GM21825 (cell line): ENCODE data around the gene NT5C.
A peak's percentile ranks its signal among the peaks of the same experiment; 100 is the strongest.
"Not testable (repeated sequence)": the region's sequence is repeated elsewhere in the genome, so short reads cannot be mapped to it uniquely, and the experiment has no call there.

ENCODE experiments used
- ATAC-seq: cut with Tn5 transposase; IDR thresholded peaks from one replicate; pipeline ENCODE4 v1.9.1; 2021; ENCODE audit warnings: mild to moderate bottlenecking, moderate library complexity; ENCODE audit not compliant: unreplicated experiment

The NT5C gene

DNA sequence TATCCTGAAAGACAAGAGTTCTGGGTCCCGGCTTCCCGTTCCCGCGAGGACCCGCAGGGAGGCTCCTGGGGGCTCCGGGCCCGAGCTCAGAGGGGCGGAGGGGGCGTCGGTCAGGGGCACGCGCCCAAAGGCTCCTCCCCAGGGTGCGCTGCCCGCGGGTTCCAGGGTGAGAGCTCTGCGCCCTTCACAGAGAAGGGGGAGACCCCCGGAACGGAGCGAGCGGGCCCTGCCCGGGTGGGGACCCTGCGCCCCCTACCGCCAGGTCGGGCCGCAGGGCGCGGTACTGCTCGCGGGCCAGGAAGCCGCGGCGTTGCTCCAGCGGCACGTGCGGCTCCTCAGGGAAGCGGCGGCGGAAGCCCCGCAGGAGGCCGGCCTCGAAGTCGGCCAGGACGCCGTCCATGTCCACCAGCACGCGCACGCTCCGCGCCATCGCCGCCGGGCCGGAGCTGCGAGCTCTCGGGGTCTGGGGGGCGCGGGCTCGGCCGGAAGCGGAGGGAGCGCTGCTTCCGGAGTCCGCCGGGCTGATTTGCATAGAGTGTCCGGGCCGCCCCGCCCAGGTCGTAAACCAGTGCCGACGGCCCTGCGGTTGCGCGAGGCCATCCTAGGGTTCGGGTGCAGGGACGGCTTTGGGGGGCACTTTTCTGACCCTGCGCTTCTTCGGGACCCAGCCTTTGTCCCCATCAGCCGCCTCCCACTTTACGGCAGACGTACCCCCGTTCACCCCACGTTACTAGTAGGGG lies at the start of gene NT5C:
Gene NT5C, minus strand, starts transcription at position 465 of the 740 bp plus-strand sequence. Its CDS starts 35 bp downstream, at position 430.
- ATAC-seq = peak; percentile 71

GRCh38 chr17:75181110-75181509 lies 49.6 kb upstream of the NT5C start:
- ATAC-seq = no peak

DNA sequence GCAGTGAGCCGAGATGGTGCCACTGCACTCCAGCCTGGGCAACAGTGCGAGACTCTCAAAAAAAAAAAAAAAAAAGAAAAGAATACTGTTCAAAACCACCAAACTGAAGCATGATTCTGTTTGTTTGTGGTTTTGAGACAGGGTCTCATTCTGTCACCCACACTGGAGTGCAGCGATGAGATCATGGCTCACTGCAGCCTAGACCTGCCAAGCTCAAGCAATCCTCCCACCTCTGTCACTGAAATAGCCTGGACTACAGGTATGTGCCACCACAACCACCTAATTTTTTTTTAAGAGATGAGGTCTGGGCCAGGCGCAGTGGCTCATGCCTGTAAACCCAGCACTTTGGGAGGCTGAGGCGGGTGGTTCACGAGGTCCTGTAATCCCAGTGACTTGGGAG lies 46.9 kb upstream of the NT5C start:
- ATAC-seq = no peak

DNA sequence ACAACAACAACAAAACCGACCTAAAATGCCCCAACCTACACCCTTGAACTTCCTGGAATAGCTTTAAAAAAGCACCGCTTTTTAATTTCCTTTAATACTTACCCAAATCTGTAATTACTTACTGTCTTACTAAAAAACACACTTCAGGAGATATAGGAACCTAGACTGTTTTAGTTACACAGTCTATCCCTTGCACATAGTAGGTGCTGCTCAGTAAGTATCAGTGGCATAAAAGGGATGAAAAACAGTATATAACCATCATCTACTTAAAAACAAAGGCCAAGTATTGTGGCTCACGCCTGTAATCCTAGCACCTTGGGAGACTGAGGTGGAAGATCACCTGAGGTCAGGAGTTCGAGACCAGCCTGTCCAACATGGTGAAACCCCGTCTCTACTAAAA lies 45.1 kb upstream of the NT5C start:
- no peak for ATAC-seq

DNA sequence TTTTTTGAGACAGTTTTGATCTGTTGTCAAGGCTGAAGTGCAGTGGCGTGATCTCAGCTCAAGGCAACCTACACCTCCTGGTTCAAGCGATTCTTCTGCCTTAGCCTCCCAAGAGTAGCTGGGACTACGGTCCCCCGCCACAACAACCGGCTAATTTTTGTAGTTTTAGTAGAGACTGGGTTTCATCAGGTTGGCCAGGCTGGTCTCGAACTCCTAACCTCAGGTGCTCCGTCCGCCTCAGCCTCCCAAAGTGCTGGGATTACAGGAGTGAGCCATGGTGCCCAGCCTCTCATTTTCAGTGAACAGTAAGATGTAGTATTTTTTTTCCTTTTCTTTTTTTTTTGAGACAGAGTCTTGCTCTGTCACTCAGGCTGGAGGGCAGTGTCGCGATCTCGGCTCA lies 43.5 kb upstream of the NT5C start:
- no peak for ATAC-seq

DNA sequence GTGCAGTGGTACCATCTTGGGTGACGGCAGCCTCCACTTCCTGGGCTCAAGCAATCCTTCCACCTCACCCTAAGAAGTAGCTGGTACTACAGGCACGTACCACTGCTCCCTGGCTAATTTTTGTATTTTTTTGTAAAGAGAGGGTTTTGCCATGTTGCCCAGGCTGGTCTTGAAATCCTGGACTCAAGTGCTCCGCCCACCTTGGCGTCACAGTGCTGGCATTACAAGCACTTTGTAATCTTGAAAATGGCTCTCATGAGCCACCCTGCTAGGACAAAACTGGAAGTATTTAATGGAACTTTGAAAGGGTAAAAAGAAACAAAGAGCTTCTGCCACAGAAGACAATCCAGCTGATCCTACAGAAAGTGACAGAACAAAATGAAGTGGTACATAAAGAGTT lies 42.0 kb upstream of the NT5C start:
- no peak for ATAC-seq

GRCh38 chr17:75168998-75169397 lies 37.5 kb upstream of the NT5C start:
- no peak for ATAC-seq

- not testable (repeated sequence) for ATAC-seq
Measured at GRCh38 chr17:75164606-75165005, 33.1 kb upstream of the NT5C start.

- ATAC-seq = no peak
Measured at GRCh38 chr17:75163074-75163473, 31.5 kb upstream of the NT5C start.

GRCh38 chr17:75160211-75160610 lies 28.7 kb upstream of the NT5C start:
- no peak for ATAC-seq

DNA sequence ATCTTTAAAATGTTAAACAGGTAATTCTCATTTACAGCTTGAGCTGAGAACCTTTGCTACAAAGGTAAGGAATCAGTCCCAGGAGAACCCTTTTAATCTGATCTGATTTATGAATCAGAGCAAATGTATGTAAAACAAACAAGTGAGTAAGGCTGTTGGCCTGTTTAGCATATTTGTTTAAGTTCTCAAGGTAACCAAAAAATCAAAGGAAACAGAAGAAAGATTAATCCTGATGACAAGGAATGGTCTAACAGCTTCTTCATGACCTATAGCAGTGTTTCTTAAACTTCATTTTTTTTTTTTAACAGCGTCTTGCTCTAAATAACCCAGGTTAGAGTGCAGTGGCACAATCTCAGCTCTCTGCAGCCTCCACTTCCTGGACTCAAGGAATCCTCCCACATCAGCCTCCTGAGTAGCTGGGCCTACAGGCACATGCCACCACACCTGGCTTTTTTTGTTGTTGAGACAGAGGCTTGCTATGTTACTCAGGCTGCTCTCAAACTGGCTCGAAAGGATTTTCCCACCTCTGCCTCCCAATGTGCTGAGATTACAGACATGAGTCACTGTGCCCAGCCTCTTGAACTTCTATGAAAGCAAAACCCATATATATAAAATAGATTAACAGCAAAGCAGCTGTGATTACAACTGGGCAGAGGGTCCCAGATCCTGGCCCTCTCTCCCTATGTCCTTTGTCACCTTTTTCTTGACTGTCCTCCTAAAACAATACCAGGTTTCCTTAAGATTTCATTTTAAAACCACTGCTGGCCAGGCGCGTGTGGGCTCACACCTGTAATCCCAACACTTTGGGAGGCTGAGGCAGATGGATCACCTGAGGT lies 27.9 kb upstream of the NT5C start:
- no peak for ATAC-seq

DNA sequence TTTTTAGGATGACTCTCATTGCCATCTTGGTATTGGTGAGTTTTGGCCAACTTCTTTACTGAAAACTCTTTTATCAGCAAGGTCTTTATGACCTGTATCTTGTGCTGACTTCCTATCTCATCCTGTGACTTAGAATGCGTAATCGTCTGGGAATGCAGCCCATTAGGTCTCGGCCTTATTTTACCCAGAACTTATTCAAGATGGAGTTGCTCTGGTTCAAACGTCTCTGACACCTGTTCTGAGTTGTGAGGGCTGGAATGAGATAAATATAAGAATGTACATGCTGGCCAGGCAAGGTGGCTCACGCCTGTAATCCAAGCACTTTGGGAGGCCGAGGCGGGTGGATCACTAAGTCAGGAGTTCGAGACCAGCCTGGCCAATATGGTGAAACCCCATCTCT lies 26.9 kb upstream of the NT5C start:
- ATAC-seq = not testable (repeated sequence)

- ATAC-seq = no peak
Measured at GRCh38 chr17:75155191-75155601, 23.7 kb upstream of the NT5C start.

DNA sequence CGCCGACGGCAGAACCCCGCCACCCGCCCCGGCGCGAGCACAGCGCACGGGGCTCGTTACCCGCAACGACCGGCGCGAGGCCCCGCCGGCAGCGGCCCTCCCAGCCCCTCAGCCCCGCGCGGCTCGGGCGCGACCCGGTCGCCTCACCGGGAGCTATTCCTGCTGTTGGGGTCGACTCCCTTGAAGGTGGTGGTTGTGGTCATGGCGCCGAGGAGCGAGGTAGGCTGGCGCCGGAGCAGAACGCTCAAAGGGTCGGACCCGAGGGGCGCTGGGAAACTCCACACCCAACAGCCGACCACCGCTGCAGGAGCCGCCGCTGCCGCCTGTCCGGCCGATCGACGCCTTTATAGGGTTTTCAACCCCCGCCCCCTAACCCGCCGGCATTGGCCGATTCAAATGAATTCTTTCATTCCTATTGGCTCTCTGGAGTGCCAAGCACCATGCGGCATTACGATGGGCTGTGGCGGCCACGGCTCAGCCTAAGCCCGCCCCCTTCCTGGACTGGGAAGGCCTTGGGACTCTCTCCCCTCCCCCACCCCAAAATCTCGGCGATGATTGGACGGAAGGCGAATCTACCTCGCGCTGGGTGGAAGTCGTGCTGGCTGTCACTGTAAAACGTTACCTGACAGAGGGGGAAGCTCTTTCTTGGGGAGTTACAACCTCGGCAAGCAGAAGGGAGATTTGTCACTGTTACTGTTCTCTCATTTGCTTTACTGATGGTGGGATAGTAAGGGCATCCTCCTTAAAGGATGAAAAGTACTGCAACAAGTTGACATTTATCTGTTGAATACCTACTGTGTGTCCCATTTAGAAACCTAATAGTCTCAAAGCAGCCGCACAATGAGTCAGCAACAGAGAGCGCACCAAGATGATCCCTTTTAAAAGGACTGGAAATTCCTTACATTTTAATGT lies 22.9 kb upstream of the NT5C start, which contains the start of gene JPT1:
Gene JPT1, minus strand, starts transcription at position 318 of the 912 bp plus-strand sequence. Its CDS starts 115 bp downstream, at position 203.
- peak; percentile 89 for ATAC-seq

DNA sequence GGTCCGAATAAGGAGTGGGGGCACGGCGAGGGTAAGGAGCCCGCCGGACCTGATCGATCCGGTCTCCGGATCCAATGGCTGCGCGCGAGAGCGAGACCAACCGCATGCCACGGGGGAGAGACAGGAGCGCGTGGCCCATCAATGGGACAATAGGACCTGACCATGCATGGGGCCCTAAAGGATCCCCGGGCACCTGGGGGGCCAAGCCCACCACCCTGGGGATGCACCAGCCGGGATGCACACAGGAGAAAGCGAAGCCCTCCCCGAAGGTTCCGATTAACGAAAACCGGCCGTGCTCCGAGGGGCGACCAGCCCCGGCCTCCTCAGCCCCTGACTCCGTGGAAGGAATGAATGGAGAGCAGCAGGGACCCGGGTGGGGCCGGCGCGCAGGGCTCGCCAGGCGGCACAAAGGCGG lies 22.2 kb upstream of the NT5C start:
- ATAC-seq = no peak

- no peak for ATAC-seq
Measured at GRCh38 chr17:75152922-75153779, 21.6 kb upstream of the NT5C start.

GRCh38 chr17:75152523-75152921 lies 21.0 kb upstream of the NT5C start:
- ATAC-seq = no peak

GRCh38 chr17:75151930-75152329 lies 20.4 kb upstream of the NT5C start:
- ATAC-seq = no peak

DNA sequence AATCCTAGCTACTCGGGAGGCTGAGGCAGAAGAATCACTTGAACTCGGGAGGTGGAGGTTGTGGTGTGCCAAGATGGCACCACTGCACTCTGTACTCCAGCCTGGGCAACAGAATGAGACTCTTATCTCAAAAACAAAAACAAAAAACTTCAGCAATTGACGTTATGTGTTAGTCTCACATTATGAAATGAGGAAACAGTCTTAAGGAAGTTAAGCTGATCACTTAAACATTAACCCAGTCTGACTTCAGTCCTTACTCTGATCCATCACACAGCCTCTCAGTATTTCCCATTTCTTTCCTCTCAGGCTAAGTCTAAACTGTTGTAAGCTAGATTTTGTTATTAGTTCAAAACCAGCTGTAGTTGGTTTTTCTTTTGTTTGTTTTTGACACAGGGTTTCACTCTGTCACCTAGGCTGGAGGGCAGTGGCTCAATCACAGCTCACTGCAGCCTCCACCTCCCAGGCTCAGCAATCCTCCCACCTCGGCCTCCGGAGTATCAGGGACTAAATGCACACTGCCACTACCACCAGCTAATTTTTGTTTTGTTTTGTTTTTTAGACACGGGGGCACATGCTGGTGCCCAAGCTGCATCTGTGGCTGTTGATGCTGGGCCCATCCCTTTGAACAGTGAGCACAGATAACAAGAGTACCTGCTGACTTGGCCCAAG lies 16.5 kb upstream of the NT5C start:
- ATAC-seq = no peak
